NB4 (cell line): ENCODE results near the gene OXA1L.

ENCODE experiments used
- DNase-seq: peaks from one replicate; pipeline ENCODE4 v3.0.0; 2010; ENCODE audit warnings: low read depth
- H3K4me3 ChIP-seq: one replicate; pipeline ENCODE4 v1.5.1; 2011; ENCODE audit warnings: mild to moderate bottlenecking, low read depth, low read length, moderate library complexity
- MYC ChIP-seq: IDR thresholded peaks from 2 replicates; pipeline ENCODE4 v1.6.1; 2011; ENCODE audit warnings: low read depth, low read length
- POLR2A ChIP-seq: IDR thresholded peaks from 2 replicates; pipeline ENCODE4 v1.6.1; 2011; ENCODE audit warnings: mild to moderate bottlenecking; ENCODE audit not compliant: insufficient read length; ENCODE audit errors: extremely low read depth
- TF ChIP-seq, protein P1 (sequence below): IDR thresholded peaks from one replicate; pipeline ENCODE4 v1.5.1; 2012; ENCODE audit warnings: low read depth, low read length
- TF ChIP-seq, protein P2 (sequence below): IDR thresholded peaks from 2 replicates; pipeline ENCODE4 v1.6.1; 2011; ENCODE audit warnings: low read depth, low read length

Gene OXA1L

DNA sequence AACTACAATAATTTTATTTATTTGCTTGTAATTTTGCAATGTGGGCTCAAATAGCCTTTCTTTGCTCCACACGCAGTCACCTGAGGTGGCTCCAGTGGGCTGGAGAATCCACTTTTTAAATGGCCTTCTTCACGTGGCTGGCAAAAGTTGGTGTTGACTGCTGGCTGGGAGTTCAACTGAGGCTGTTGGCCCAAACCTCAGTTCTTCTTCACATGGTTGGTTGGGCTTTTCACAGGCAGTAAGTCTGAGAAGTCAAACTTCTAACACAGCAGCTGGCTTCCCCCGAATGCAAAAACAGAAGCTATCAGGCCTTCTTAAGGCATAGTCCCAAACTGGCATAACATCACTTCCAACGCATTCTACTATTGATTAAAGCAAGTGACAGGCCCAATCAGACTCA, 2.1 kb upstream of the OXA1L start:
- H3K4me3 ChIP-seq: no peak overlapping the region
- no peak for DNase-seq
- TF ChIP-seq, protein P1, sequence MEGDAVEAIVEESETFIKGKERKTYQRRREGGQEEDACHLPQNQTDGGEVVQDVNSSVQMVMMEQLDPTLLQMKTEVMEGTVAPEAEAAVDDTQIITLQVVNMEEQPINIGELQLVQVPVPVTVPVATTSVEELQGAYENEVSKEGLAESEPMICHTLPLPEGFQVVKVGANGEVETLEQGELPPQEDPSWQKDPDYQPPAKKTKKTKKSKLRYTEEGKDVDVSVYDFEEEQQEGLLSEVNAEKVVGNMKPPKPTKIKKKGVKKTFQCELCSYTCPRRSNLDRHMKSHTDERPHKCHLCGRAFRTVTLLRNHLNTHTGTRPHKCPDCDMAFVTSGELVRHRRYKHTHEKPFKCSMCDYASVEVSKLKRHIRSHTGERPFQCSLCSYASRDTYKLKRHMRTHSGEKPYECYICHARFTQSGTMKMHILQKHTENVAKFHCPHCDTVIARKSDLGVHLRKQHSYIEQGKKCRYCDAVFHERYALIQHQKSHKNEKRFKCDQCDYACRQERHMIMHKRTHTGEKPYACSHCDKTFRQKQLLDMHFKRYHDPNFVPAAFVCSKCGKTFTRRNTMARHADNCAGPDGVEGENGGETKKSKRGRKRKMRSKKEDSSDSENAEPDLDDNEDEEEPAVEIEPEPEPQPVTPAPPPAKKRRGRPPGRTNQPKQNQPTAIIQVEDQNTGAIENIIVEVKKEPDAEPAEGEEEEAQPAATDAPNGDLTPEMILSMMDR: no peak
- TF ChIP-seq MYC: no peak
- TF ChIP-seq, protein P2, sequence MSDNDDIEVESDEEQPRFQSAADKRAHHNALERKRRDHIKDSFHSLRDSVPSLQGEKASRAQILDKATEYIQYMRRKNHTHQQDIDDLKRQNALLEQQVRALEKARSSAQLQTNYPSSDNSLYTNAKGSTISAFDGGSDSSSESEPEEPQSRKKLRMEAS: no peak
- no peak for TF ChIP-seq POLR2A

DNA sequence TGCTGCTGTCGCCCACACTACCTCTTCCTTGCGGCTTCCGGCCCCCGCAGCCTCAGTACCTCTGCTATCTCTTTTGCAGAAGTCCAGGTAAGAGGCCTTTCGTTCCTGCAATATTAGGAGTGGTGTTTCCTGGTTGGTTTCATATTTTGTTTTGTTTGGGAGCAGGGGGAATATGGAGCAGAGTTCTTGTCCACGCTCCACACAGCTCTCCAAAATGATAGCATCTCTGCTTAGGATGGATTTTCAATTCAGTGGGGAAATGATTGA, 768 bp downstream of the OXA1L start:
- H3K4me3 ChIP-seq: peak overlapping the region; percentile 97
- no peak for DNase-seq
- TF ChIP-seq MYC (no peak), POLR2A (no peak)
- TF ChIP-seq, protein P2: no peak
- TF ChIP-seq, protein P1: no peak

DNA sequence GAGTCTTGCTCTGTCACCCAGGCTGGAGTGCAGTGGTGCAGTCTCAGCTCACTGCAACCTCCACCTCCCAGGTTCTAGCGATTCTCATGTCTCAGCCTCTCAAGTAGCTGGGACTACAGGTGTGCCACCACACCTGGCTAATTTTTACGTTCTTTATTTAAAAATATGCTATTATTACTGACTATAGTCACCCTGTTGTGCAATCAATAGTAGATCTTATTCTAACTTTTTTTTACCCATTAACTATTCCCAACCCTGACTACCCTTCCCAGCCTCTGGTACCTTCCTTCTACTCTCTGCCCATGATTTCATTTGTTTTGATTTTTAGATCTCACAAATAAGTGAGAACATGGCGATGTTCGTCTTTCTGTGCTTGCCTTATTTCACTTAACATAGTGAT, 2.5 kb downstream of the OXA1L start:
- no peak overlapping the region for H3K4me3 ChIP-seq
- no peak for TF ChIP-seq POLR2A
- TF ChIP-seq, protein P2: no peak
- DNase-seq: no peak

DNA sequence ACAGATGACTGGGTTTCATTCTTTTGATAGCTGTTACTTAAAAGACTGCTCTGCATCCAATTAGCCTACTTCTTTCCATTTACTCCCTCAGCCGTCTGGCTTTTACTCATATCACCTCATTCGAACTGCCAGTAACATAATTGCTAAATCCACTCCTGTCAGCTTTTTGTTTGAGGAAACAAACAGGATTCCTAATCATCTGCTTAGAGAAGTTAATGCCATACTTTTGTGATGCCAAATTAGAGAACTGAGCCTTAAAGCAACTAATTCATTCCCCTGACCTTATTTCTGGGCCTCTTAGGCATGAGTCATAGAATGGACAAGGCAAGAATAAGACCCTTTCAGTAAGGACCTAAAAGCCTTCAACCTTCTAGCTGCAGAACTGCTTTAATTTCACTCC, 2.9 kb downstream of the OXA1L start:
- no peak overlapping the region for H3K4me3 ChIP-seq
- TF ChIP-seq, protein P1: no peak
- TF ChIP-seq POLR2A: no peak
- DNase-seq: no peak

DNA sequence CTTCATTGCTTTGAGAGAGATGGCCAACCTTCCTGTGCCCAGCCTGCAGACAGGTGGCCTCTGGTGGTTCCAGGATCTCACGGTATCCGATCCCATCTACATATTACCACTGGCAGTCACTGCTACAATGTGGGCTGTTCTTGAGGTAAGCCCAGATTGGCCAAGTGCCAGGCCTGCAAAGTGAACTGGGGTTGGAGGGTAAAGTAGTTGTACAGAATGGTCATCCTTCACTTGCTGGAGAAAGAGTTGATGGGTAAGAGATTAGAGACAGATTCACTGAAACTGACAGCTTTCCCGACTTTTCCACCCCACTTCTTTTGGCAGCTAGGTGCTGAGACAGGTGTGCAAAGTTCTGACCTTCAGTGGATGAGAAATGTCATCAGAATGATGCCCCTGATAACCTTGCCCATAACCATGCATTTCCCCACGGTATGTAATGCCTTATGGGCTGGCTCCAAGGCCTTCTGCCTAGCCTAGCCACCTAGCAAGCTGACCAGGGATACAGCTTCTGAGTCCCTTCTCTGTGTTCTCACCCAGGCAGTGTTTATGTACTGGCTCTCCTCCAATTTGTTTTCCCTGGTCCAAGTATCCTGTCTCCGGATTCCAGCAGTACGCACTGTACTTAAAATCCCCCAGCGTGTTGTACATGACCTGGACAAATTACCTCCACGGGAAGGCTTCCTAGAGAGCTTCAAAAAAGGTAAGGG, 4.1 kb downstream of the OXA1L start:
- no peak for DNase-seq
- TF ChIP-seq, protein P2: no peak
- TF ChIP-seq, protein P1: no peak
- TF ChIP-seq POLR2A (no peak), MYC (no peak)
- H3K4me3 ChIP-seq: no peak overlapping the region

DNA sequence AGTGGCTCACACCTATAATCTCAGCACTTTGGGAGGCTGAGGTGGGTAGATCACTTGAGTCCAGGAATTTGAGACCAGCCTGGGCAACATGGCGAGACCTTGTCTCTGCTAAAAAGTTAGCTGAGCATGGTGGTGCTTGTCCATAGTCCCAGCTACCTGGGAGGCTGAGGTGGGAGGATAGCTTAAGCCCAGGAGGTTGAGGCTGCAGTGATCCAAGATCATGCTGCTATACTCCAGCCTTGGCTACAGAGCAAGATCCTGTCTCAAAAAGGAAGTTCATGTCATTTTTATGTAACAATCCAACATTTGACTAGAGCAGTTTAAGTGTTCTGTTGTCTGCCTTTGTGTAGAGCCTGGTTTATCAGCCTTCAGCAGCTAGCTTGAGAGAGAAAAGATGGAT, 6.2 kb downstream of the OXA1L start:
- no peak overlapping the region for H3K4me3 ChIP-seq
- DNase-seq: no peak
- no peak for TF ChIP-seq MYC
- TF ChIP-seq, protein P2: no peak
- TF ChIP-seq, protein P1: no peak
- TF ChIP-seq POLR2A: no peak
